HFF-Myc (cell line): ENCODE measurements around the gene RAD18.

Experiments used
- DNase-seq: peaks from one replicate; pipeline ENCODE4 v3.0.0-alpha.2; 2011; ENCODE audit warnings: low read depth; ENCODE audit errors: extremely low read depth
- H3K4me3 ChIP-seq: replicated peaks from 2 replicates; pipeline ENCODE4 v1.5.1; 2011; ENCODE audit warnings: low read depth, mild to moderate bottlenecking, control low read depth, low read length
- TF ChIP-seq, protein P1 (sequence below): IDR thresholded peaks from 2 replicates; pipeline ENCODE4 v1.5.1; 2012; ENCODE audit warnings: mild to moderate bottlenecking, low read depth, low read length, control low read depth; ENCODE audit errors: missing control alignments

Gene RAD18

DNA sequence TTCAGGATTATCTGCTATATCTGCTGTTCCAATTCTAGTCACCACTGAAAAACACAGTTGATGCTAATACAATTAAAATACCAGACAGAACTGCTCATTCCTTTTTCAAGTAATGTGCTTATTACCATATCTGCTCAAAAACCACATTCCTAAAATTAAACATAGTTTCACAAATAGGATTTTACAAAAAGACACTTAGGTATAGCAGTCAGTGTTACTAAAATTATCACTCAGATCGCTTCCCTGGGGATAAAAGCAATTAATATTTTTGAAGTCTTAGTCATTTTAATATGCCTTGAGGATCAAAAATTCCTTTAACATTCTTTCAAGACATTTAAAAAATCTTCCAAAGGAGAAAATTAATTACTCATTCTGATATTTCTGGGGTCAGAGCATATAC, 71.5 kb downstream of the RAD18 start:
- no peak for DNase-seq
- no peak overlapping the region for H3K4me3 ChIP-seq
- TF ChIP-seq, protein P1, sequence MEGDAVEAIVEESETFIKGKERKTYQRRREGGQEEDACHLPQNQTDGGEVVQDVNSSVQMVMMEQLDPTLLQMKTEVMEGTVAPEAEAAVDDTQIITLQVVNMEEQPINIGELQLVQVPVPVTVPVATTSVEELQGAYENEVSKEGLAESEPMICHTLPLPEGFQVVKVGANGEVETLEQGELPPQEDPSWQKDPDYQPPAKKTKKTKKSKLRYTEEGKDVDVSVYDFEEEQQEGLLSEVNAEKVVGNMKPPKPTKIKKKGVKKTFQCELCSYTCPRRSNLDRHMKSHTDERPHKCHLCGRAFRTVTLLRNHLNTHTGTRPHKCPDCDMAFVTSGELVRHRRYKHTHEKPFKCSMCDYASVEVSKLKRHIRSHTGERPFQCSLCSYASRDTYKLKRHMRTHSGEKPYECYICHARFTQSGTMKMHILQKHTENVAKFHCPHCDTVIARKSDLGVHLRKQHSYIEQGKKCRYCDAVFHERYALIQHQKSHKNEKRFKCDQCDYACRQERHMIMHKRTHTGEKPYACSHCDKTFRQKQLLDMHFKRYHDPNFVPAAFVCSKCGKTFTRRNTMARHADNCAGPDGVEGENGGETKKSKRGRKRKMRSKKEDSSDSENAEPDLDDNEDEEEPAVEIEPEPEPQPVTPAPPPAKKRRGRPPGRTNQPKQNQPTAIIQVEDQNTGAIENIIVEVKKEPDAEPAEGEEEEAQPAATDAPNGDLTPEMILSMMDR, result no peak

DNA sequence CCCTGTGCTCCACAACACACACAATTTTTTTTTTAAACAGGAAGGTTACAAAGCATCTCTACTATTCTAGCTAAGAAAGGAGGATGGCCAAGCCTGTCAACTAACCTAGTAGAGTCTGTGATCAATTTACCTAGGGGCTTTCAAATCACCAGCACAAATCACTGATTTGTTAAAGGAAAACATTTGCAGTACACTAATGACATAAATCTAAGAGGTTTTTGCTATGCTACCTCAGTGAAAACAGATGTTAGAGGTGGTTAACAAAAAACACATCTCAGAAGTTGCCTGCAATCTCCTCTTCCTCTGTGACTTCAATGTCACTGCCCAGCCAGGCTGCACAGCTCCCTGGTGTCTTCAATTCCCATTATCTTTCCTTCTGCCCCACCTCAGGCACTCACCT, 72.0 kb downstream of the RAD18 start:
- TF ChIP-seq, protein P1, result no peak
- DNase-seq, result no peak
- no peak overlapping the region for H3K4me3 ChIP-seq

DNA sequence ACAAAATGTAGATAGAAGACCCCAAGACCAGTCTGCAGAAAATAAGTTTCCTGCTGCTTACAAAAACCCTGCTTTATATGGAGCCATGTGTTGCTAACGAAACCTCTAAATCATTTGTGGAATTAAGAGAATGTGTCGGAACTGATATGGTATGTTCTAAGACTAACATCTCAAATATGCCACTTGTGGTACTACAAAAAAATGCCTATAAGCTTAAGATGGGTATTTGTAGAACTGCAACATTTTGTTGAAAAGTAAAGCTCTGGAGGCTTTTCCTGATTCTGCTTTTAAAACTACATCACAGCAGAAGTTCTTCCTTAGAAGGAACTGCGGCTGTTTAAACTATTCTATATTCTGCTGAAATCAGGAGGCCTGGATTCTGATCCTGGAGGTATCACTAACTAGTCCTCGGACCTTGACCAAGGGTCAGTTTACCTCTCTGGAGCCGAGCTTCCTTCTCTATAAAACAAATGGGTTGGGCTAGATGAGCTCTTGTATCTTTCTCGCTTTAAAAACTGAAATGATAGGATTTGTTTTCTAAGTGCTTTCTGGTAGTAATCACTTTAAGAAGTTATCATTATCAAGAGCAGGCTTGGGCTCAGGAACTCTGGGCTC, 74.9 kb downstream of the RAD18 start:
- no peak for DNase-seq
- TF ChIP-seq, protein P1, result no peak
- H3K4me3 ChIP-seq, result no peak overlapping the region

DNA sequence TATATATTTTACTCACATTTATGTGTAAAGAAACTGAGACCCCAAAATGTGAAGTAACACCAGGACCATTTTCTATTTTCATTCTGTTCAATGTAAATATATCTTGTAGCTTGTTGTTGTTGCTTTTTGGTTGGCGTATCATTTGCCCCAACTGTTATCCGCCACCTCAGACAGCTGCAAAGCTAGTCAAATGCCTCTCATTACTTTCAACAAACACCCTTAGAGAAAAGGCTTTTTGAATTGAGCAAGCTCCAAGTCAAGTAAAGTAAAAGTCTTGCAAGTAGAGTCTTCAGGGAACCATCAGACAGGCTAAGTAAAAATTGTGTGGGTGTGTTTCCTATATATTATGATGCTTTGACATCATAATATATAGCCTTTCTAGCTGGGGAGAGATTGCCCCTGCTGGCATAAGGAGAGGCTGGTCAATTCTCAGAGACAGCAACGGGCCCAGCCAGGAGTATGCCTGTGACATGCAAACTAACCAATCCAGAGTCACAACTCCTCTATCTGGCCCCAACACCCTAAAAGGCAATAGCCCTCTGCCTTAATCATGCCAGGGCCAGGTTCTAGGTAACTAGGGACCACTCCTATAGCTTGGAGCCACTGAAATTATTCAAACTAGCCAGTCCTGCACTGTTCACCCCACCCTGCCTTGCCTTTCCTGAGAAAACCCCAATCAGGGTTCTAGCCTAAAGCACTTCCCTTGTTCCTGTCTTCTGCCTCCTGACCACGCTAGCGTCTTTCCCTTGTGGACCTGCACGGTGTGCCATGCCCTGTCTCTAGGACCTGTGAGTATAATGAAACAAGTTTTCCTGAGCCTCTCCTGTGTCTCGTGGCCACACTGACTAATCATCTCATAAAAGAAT, 75.6 kb downstream of the RAD18 start:
- TF ChIP-seq, protein P1, result no peak
- H3K4me3 ChIP-seq, result no peak overlapping the region
- DNase-seq, result no peak

DNA sequence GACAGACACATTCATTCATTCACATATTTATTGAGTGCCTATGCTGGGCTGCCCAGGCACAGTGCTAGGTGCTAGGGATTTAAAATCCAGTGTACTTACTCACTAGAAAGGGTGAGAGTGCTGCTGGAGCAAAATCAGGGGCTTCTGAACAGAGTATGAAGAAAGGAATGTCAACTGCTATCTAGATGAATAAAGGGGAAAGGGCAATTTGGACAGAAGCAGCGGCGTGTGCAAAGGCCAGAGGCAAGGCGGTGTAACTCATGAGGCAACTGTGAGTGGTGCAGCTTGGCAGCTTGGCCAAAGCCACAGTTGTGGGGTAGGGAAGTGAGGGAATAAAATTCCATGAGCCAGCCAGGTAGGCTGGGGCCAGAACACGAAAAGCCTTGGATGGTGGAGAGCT, 76.7 kb downstream of the RAD18 start:
- no peak for DNase-seq
- no peak overlapping the region for H3K4me3 ChIP-seq
- TF ChIP-seq, protein P1, result no peak

DNA sequence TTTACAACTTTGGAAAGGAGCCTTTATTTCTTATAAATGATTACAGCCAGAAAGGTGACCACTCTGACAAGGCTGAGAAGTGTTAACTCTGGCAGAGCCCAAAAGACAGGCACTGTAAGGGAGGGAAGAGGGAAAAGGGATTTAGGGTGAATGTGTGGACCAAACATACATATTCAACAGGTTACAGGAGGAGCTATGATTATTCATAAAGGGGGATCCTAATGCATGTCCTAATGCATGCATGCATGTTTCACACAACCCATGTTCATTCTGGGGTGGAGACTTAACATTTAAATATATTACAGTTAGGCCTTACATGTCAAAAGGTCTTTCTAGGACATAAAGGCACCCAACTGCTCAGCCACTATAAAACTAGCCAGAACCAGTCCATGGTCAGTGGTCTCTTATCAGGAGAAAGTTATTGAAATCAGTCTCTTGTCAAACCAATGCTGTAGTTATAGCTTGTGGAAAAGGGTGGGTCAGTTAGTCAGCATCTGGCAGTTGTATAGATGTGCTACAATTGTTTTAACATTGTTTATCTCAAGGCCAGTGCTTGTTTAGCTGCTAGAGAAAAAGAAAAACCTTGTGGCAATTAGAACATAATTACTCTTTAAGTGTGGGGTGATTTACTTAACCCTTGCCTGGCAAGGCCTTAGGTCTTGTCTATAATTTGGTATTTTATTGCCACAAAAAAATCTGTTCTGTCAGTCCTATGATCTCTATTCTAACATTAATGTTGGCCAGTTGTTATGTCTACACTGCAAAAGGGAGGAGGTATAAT, 77.5 kb downstream of the RAD18 start:
- TF ChIP-seq, protein P1, result no peak
- no peak overlapping the region for H3K4me3 ChIP-seq
- DNase-seq, result no peak
